Activated CD8-positive, alpha-beta memory T cell treated with anti-CD3 and anti-CD28 coated beads for 24 hours (primary cell): Measurements from ENCODE around the gene FAM120AOS.
A peak's percentile ranks its signal among the peaks of the same experiment; 100 is the strongest.
"Not testable (repeated sequence)": the region's sequence is repeated elsewhere in the genome, so short reads cannot be mapped to it uniquely, and the experiment has no call there.

ENCODE experiments used
- DNase-seq: peaks from one replicate; pipeline ENCODE4 v3.0.0-alpha.2; 2020

Gene FAM120AOS

GRCh38 chr9:93466416-93467061, 13.2 kb upstream of the FAM120AOS start:
- DNase-seq = no peak

DNA sequence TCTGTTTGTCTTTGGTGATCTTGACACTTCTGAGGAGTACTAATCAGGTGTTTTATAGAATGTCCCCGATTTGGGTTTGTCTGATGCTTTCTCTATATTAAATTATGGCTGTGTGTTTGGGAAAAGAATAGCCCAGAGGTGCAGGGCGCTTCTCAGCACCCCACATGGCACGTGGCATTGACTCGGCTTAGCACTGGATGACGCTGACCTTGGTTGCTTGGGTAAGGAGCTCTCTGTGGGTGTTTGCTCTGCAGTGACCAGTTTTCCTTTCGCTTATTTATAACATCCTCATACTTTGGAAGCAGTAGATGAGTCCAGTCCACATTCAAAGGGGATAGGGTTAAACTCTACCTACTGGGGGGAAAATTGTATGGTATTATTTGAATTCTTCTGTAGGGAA, 12.5 kb upstream of the FAM120AOS start:
- DNase-seq = no peak

DNA sequence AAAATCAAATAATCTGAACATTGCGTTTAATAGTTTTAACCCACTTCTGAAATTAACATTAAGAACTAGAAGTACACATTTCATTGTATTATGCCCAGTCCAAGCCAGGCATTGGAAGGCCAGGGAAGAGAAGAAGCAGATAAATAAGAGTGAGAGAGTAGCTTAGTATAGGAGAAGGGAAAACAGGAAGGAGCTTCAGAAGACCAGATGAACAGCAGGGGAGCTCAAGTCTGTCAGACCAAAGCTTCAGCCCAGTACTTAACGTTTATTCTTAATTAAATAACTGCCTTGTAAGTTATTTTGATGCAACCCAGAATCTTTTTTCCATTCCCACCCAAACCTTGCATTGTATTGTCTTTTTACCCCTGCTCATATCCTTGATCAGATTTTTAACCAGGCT, 11.5 kb upstream of the FAM120AOS start:
- DNase-seq = no peak

GRCh38 chr9:93464395-93464794, 11.0 kb upstream of the FAM120AOS start:
- DNase-seq = no peak

GRCh38 chr9:93463638-93464248, 10.4 kb upstream of the FAM120AOS start:
- no peak for DNase-seq

- no peak for DNase-seq
Observed at GRCh38 chr9:93461821-93462220, 8.4 kb upstream of the FAM120AOS start.

- no peak for DNase-seq
Observed at GRCh38 chr9:93461414-93461743, 8.0 kb upstream of the FAM120AOS start.

DNA sequence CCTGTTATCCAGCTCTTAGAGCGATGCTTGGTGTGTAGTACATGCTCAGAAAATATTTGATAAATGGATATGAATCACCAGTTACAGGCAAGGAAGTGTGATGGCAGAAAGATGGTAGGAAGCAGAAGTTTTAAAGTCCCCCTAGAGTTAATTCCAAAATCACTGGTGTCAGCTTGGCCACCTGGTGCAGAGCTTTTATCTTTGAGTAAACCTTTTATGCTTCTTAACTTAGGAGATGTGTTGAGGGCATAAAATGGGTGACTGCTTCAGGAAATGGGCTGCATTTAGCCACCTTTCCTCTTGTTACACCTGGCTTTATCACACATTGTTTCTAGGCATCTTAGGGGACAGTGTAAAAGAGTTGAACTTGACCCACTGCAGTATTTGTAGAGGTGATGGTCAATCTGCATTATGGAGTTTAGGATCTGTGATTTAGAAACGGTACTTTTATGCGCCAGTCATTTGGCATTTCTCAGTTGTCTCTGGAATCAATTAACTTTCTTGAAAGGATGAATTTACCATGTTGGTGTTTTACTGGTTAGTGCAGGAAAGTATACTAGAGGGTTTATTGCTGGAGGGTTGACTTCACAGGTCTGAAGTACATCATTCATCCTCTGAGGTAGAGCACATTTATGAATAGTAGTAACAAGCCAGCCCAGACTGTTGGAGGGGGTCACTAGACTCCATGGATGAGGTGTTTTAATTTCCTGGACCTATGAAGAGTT, 7.5 kb upstream of the FAM120AOS start:
- no peak for DNase-seq

DNA sequence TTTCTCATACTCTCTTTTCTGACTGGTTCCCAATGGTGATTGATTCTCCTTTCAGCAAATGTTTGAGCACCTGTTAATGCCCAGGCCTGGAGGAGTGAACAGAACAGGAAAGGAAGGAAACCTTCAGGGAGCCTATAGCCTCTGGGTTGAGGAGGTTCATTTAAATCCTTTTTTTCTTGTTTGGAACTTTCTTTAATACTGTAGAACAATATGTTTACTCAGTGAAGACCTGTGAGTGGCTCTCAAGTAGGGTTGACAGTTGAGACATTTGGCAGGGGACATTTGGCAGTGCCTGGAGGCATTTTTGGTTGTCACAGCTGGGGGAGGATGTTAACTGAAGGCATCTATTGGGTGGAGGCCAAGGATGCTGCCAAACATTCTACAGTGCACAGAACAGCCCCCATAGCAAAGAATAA, 6.1 kb upstream of the FAM120AOS start:
- DNase-seq = no peak

- DNase-seq = no peak
Observed at GRCh38 chr9:93458712-93459111, 5.3 kb upstream of the FAM120AOS start.

GRCh38 chr9:93457006-93457405, 3.6 kb upstream of the FAM120AOS start:
- no peak for DNase-seq

DNA sequence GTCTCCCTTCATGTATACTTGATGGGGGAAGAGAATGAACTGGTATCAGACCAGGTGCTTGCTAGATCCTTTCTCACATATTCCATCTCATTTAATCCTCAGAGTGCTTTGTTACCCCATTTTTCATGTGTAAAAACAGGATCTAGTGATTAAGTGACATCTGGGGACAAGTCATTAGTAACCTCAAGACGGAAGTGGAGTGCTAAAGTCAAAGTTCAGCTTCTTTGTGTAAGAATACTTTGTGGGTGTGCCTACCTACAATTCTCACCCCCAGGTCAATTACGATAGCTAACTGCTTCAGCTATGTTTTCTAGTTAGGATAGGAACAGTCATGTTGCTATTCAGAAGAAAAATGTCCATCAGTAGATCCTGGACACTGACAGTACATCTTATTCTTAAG, 3.1 kb upstream of the FAM120AOS start:
- no peak for DNase-seq

- no peak for DNase-seq
Observed at GRCh38 chr9:93456022-93456421, 2.6 kb upstream of the FAM120AOS start.

GRCh38 chr9:93452710-93453046, 703 bp downstream of the FAM120AOS start:
- peak; percentile 67 for DNase-seq

DNA sequence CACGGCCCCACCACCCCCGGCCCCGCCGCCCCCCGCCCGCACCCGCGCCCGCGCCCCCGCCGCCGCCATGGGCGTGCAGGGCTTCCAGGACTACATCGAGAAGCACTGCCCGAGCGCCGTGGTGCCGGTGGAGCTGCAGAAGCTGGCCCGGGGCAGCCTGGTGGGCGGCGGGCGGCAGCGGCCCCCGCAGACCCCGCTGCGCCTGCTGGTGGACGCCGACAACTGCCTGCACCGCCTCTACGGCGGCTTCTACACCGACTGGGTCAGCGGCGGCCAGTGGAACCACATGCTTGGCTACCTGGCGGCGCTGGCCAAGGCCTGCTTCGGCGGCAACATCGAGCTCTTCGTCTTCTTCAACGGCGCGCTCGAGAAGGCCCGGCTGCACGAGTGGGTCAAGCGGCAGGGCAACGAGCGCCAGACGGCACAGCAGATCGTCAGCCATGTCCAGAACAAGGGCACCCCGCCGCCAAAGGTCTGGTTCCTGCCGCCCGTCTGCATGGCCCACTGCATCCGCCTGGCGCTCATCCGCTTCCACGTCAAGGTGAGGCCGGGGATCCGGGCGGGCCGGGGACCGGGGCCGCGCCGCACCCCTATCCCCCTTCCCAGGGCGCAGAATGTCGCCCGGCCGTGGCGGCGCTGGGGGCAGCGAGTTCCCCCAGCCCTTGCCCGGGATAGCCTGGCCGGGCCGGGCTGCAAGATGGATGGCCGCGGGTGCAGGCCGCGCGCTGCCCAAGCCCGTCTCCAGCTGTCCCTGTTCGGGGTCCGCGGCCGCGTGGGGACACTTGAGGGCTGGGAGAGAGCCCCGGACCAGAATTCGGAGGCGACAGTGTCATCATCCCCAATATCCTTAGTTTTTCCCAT, 1.3 kb downstream of the FAM120AOS start:
- DNase-seq = peak; percentile 83

DNA sequence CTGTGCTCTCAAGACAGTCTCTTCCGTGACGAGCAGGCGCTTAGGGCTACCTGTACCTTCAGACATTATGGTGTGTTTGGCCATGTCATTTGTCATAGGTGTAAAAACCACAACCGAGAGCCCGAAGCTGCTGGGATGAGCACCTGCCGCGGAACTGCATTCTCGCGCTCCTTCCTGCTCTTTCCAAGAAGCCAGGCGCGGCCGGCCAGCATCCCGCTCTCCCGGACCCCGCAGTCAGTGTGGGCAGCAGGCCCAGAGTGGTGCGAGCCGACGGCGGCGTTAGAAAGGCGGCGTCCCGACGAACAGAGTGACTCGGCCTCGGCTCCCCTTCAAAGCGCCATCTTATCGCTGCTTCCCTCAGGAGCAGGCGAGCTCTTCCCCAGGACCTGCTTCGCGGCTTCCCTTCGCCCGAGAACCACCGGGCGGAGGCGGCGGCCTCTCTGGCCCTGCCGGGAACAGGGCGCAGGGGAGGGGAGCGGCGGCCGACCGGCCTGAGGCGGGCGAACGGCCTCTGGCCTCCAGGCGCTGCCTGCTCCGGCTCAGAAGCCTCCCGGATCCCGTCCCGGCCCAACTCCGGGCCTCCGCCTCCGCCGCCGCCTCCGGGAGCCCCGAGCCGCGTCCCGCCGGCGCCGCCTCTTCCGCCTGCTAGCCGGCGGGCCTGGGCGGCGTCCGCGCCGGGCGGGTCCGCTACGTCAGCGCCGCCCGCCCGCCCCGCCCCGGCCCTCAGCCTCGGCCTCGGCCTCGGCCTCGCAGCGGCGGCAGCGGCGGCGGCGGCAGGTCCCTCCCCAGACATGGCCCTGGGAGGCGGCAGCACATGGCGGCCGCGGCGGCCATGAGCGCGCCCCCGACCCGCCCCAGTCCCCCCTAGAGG, 2.2 kb downstream of the FAM120AOS start, which contains the start of gene FAM120A:
TSS of gene FAM120A (plus strand) at position 741 of the 871 bp plus-strand sequence. CDS start 231 bp downstream, outside the sequence.
- peak; percentile 86 for DNase-seq

GRCh38 chr9:93447655-93448054, 5.7 kb downstream of the FAM120AOS start:
- no peak for DNase-seq

GRCh38 chr9:93446073-93446472, 7.3 kb downstream of the FAM120AOS start:
- DNase-seq = no peak

DNA sequence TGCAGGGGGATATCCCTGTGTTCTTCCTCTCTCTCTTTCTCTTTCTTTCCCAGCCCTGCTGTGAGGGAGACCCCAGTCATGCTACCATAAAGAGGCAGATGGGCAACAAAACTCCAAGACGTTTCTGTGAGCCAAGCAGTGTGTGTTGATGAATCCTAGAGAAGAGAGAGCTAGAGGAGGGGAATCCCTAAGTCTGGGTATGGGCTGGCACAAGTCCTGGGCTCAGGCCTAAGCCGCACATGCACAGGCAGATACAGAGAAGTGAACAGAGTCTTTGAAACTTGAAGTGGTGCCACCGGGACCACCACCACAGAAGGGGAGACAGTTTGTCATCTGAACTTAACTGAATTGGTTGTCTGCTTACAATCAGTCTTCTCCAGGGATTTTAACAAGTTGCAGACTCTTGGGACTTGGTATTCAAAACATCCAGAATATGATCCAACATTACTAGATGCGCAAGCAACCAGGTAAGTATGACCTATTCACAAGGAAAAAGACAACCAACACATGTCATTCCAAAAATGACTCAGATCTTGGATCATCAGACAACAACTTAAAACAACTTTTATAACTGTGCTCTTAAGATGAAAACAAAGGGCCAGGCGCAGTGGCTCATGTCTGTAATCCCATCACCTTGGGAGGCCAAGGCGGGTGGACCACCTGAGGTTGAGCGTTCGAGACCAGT, 12.3 kb downstream of the FAM120AOS start:
- no peak for DNase-seq

- DNase-seq = not testable (repeated sequence)
Observed at GRCh38 chr9:93439301-93439700, 14.1 kb downstream of the FAM120AOS start.

DNA sequence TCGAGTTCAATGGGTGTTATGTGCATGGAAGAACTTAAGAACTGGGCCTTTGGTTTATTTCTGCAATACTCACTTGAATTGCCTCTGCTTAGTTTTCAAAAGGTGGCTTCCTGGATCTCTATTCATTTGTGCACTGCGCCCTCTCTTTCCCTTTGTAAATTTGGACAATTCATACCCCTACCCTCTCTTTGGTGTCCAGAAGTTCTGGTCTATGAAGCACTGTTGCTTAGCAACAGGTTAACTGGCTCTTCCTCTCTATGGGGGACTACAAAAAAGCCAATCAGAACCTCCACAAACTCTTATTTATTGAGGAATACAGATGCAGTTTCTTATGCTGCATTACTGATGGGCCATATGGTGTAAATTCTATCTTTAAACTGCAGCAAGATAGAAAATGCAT, 15.4 kb downstream of the FAM120AOS start:
- DNase-seq = no peak
